ENCODE measurements around the gene AGXT2. TPM values are rescaled to one million over a fixed set of nuclear protein-coding genes. Genes with fewer than 3 reads are reported as not detected.

AGXT2 gene, protein sequence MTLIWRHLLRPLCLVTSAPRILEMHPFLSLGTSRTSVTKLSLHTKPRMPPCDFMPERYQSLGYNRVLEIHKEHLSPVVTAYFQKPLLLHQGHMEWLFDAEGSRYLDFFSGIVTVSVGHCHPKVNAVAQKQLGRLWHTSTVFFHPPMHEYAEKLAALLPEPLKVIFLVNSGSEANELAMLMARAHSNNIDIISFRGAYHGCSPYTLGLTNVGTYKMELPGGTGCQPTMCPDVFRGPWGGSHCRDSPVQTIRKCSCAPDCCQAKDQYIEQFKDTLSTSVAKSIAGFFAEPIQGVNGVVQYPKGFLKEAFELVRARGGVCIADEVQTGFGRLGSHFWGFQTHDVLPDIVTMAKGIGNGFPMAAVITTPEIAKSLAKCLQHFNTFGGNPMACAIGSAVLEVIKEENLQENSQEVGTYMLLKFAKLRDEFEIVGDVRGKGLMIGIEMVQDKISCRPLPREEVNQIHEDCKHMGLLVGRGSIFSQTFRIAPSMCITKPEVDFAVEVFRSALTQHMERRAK
- not detected in 2 replicates for total RNA-seq

DNA sequence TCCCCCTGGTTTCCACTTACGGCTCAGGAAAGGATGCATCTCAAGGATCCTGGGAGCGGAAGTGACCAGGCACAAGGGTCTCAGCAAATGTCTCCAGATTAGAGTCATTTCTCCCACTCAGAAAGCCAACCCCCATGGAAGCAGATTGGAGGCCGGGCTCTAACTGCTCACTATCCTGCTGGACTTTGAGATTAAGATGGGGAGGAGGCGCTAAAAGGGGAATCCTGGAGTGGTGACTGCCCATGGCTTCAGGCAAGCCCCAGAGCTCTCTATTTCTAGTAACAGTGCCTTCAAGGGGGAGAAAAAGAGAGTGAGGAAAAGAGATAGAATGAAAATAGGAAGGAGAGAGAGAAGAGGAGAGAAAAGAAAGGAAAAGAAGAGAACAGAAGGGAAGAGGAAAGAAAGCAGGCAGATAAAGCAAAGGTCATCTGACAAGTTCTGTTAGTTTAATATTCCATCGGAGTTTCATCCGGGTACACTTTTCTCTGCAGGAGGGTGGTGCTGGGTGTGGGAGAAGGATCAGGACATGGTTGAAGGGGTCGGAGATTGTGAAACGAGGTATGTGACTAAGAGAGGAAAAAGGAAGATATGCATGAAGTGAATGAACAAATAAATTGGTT lies at the start of gene AGXT2:
Gene AGXT2, minus strand, starts transcription at position 165 of the 620 bp plus-strand sequence. Its CDS starts 57 bp downstream, at position 108.

Other genes with a start within 250 kb of the AGXT2 start
- gene TTC23L, start 208.8 kb downstream of the AGXT2 start, total RNA-seq: not detected in 2 replicates
- gene RAD1, start 132.4 kb downstream of the AGXT2 start, total RNA-seq: 22.5 and 23.8 TPM in 2 replicates
- gene BRIX1, start 132.2 kb downstream of the AGXT2 start, total RNA-seq: 20.9 and 25.6 TPM in 2 replicates
- 20.4 and 44.1 TPM in 2 replicates for gene DNAJC21, start 118.4 kb downstream of the AGXT2 start, total RNA-seq
- not detected in 2 replicates for gene PRLR, start 182.5 kb upstream of the AGXT2 start, total RNA-seq